HCT116 (cell line): ENCODE data around the gene AOPEP. TPM values are rescaled to one million over a fixed set of nuclear protein-coding genes. Genes with fewer than 3 reads are reported as not detected.

Source experiments
- ATAC-seq: fragments of 200-7000 bp; cut with Tn5 transposase; 2 replicates; pipeline ENCODE4 v1.9.1; 2020; ENCODE audit warnings: mild to moderate bottlenecking, moderate library complexity
- BruUV-seq: library from RNA; stranded (reverse); fragments of 400-500 nt; replicated peaks from 2 replicates; lab custom pipeline; 2021; lab: Mats Ljungman, UMichigan
- CTCF ChIA-PET: fragments of 300-600 bp; sonication (Branson Sonifier 250); formaldehyde crosslinking; loops from one replicate; lab custom pipeline; 2021; ENCODE audit warnings: antibody characterized with exemption; lab: Charles Lee
- POLR2A ChIA-PET: fragments of 300-600, 350-600 bp; sonication (Branson Sonifier 250); formaldehyde crosslinking; loops from one replicate; lab custom pipeline; 2021; ENCODE audit warnings: antibody characterized with exemption; lab: Charles Lee
- RAD21 ChIA-PET, 2 experiments: fragments of 300-600 bp; sonication (Branson Sonifier 250); formaldehyde crosslinking; loops; one replicate each; lab custom pipeline; 2023; ENCODE audit warnings: low total read pairs in 2 of 2; ENCODE audit not compliant: uncharacterized antibody in 2 of 2, unreplicated experiment in 2 of 2, low non-redundant PET in 1 of 2; lab: Charles Lee
- DNase-seq: peaks from one replicate; pipeline ENCODE4 v3.0.0-alpha.2; 2010; ENCODE audit warnings: low read depth, low spot score
- H2AFZ ChIP-seq: fragments of 200-600 bp; shearing (Covaris generic), sonication (generic); 2 replicates; pipeline ENCODE4 v1.6.1; 2017; ENCODE audit warnings: low read depth, mixed run types, mixed read lengths, antibody characterized with exemption, low read length; ENCODE audit not compliant: poor library complexity, severe bottlenecking
- H3K27ac ChIP-seq: 2 replicates; pipeline ENCODE4 v1.5.1; 2012; ENCODE audit warnings: low read depth, low read length
- H3K27me3 ChIP-seq: fragments of 200-600 bp; sonication (generic); 2 replicates; pipeline ENCODE4 v1.6.1; 2016; ENCODE audit warnings: mixed run types, low read length, mixed read lengths; ENCODE audit not compliant: insufficient read depth
- H3K36me3 ChIP-seq, 2 experiments: fragments of 200-500 bp in 1 of 2; fragments of 200-600 bp in 1 of 2; sonication (Bioruptor generic) in 1 of 2; sonication (generic) in 1 of 2; 2 replicates each; pipeline versions ENCODE4 v1.5.1 to v1.6.1; 2014 to 2016; ENCODE audit warnings: low read length in 2 of 2, inconsistent platforms in 1 of 2, mixed read lengths in 1 of 2, mixed run types in 1 of 2; ENCODE audit not compliant: insufficient read depth in 2 of 2, control insufficient read depth in 1 of 2
- H3K4me1 ChIP-seq, 2 experiments: fragments of 200-600 bp in 1 of 2; sonication (generic) in 1 of 2; 2 replicates each; pipeline versions ENCODE4 v1.5.1 to v1.6.1; 2012 to 2017; ENCODE audit warnings: low read length in 2 of 2, inconsistent platforms in 1 of 2, mild to moderate bottlenecking in 1 of 2, mixed read lengths in 1 of 2, mixed run types in 1 of 2, moderate library complexity in 1 of 2; ENCODE audit not compliant: insufficient read depth in 2 of 2, control insufficient read depth in 1 of 2
- H3K4me2 ChIP-seq: fragments of 200-600 bp; sonication (generic); 2 replicates; pipeline ENCODE4 v1.6.1; 2017; ENCODE audit warnings: mixed run types, low read length, mixed read lengths
- H3K4me3 ChIP-seq, 2 experiments: fragments of 200-600 bp in 1 of 2; sonication (generic) in 1 of 2; replicated peaks in 1 of 2; 2 replicates each; pipeline ENCODE4 v1.5.1; 2011 to 2016; ENCODE audit warnings: low read length in 2 of 2, control low read depth in 1 of 2, low read depth in 1 of 2, mild to moderate bottlenecking in 1 of 2, mixed read lengths in 1 of 2, mixed run types in 1 of 2
- H3K79me2 ChIP-seq: fragments of 200-600 bp; sonication (generic); 2 replicates; pipeline ENCODE4 v1.6.1; 2017; ENCODE audit warnings: mild to moderate bottlenecking, mixed run types, low read length, moderate library complexity, mixed read lengths; ENCODE audit not compliant: insufficient read depth
- H3K9ac ChIP-seq: fragments of 200-600 bp; sonication (generic); 2 replicates; pipeline ENCODE4 v1.6.1; 2016; ENCODE audit warnings: low read length, mixed read lengths
- H3K9me2 ChIP-seq: fragments of 200-600 bp; sonication (generic), shearing (Covaris generic); 2 replicates; pipeline ENCODE4 v1.6.1; 2017; ENCODE audit warnings: mixed run types, mild to moderate bottlenecking, moderate library complexity; ENCODE audit not compliant: insufficient read depth
- H3K9me3 ChIP-seq, 2 experiments: fragments of 200-500 bp in 1 of 2; fragments of 200-600 bp in 1 of 2; sonication (Bioruptor generic) in 1 of 2; sonication (generic) in 1 of 2; 2 replicates each; pipeline ENCODE4 v1.6.1; 2014 to 2017; ENCODE audit warnings: low read length in 2 of 2, mixed read lengths in 2 of 2, inconsistent platforms in 1 of 2, low read depth in 1 of 2, mild to moderate bottlenecking in 1 of 2, mixed run types in 1 of 2, moderate library complexity in 1 of 2; ENCODE audit not compliant: control insufficient read depth in 1 of 2, insufficient read depth in 1 of 2
- H4K20me1 ChIP-seq: fragments of 200-600 bp; sonication (generic), shearing (Covaris generic); 2 replicates; pipeline ENCODE4 v1.6.1; 2017; ENCODE audit warnings: mixed run types, mild to moderate bottlenecking, moderate library complexity; ENCODE audit not compliant: insufficient read depth
- CBX3 ChIP-seq: IDR thresholded peaks from 2 replicates; pipeline ENCODE4 v1.6.1; 2012; ENCODE audit warnings: low read depth
- EGR1 ChIP-seq: IDR thresholded peaks from 2 replicates; pipeline ENCODE4 v1.6.1; 2012; ENCODE audit warnings: low read depth
- POLR2A ChIP-seq: IDR thresholded peaks from 2 replicates; pipeline ENCODE4 v1.7.0; 2011; ENCODE audit warnings: borderline replicate concordance; ENCODE audit not compliant: insufficient read depth, insufficient read length; ENCODE audit errors: extremely low read depth
- SRF ChIP-seq: IDR thresholded peaks from 2 replicates; pipeline ENCODE4 v1.6.1; 2012; ENCODE audit warnings: low read depth
- TCF7L2 ChIP-seq: IDR thresholded peaks from 2 replicates; pipeline ENCODE4 v1.7.0; 2011; ENCODE audit warnings: borderline replicate concordance, inconsistent platforms; ENCODE audit not compliant: insufficient read depth, insufficient read length; ENCODE audit errors: extremely low read depth
- intact Hi-C: fragments of 100-400 bp; cut with micrococcal nuclease; formaldehyde crosslinking; loops from 2 replicates; pipeline ENCODE4 v1.10.0; 2022
- total RNA-seq: library from RNA; stranded (reverse); gene quantifications from one replicate; pipeline ENCODE4 v1.2.1, GENCODE V29; 2021; ENCODE audit not compliant: unreplicated experiment
- TF ChIP-seq, protein P1 (sequence below): IDR thresholded peaks from 2 replicates; pipeline ENCODE4 v1.6.1; 2012

The AOPEP gene
- total RNA-seq, 1 experiment from 2014 or later, result 15.1 TPM

- Histone ChIP-seq H3K9me3 (no peaks in the 10 kb centered on the region), H3K4me3 (no peak overlapping the region), H3K4me2 (no peak overlapping the region), H3K4me1 (no peaks in the 10 kb centered on the region), H3K27me3 (no peaks in the 10 kb centered on the region), H2AFZ (no peak overlapping the region), H3K79me2 (peaks cover 8% of the 10 kb centered on the region; the same call in 1 of the 2 replicates), H3K9me2 (no peaks in the 10 kb centered on the region), H4K20me1 (no peaks in the 10 kb centered on the region), H3K36me3 (no peaks in the 10 kb centered on the region), H3K27ac (no peak overlapping the region), H3K9ac (no peak overlapping the region)
- ChIA-PET CTCF (no interaction called here), POLR2A (no interaction called here), RAD21 (no interaction called here)
- no TSS peak for BruUV-seq
- no peak for ATAC-seq
- intact Hi-C loops, result no loop called here
- no peak for DNase-seq
- TF ChIP-seq, protein P1, sequence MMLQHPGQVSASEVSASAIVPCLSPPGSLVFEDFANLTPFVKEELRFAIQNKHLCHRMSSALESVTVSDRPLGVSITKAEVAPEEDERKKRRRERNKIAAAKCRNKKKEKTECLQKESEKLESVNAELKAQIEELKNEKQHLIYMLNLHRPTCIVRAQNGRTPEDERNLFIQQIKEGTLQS, result no peak
- TF ChIP-seq, all 23 proteins: peak for 0
Observed at GRCh38 chr9:95038666-95039065, 312.2 kb downstream of the AOPEP start.

GRCh38 chr9:95040106-95040505 is 313.6 kb downstream of the AOPEP start:
- Histone ChIP-seq H3K79me2 (peaks cover 3% of the 10 kb centered on the region; the same call in 1 of the 2 replicates), H3K9me2 (no peaks in the 10 kb centered on the region), H2AFZ (no peak overlapping the region), H3K9ac (no peak overlapping the region), H3K4me2 (no peak overlapping the region), H3K4me1 (no peaks in the 10 kb centered on the region), H3K36me3 (no peaks in the 10 kb centered on the region), H3K27ac (no peak overlapping the region), H3K4me3 (no peak overlapping the region), H3K27me3 (no peaks in the 10 kb centered on the region), H3K9me3 (no peaks in the 10 kb centered on the region), H4K20me1 (no peaks in the 10 kb centered on the region)
- ATAC-seq, result no peak
- ChIA-PET POLR2A (no interaction called here), CTCF (no interaction called here), RAD21 (no interaction called here)
- intact Hi-C loops, result no loop called here
- no peak for TF ChIP-seq TCF7L2
- TF ChIP-seq EGR1, result no peak
- no peak for TF ChIP-seq POLR2A
- no peak for TF ChIP-seq CBX3
- TF ChIP-seq SRF, result no peak
- TF ChIP-seq, protein P1, result no peak
- no peak for DNase-seq
- no TSS peak for BruUV-seq
